Body of pancreas (tissue), 4 donors: Measurements from ENCODE around the gene DEDD2.

Experiments
- CTCF ChIP-seq, 7 experiments: fragments of 450-650 bp in 4 of 7; fragments of 200-600 bp in 3 of 7; sonication (generic) in 3 of 7; IDR thresholded peaks; one replicate each; pipeline ENCODE4 v1.5.1; 2016 to 2019; ENCODE audit warnings: antibody characterized with exemption in 7 of 7
- POLR2A ChIP-seq, 3 donors: fragments of 450-650 bp; IDR thresholded peaks; one replicate each; pipeline ENCODE4 v1.6.1; 2016; ENCODE audit warnings: antibody characterized with exemption in 3 of 3, mild to moderate bottlenecking in 2 of 3

GRCh38 chr19:42233678-42234292 is 16.3 kb upstream of the DEDD2 start:
- TF ChIP-seq CTCF (IDR thresholded peaks at IDR 0.05) (no peak), POLR2A (IDR thresholded peaks at IDR 0.05) (no peak)
